Embryonic facial prominence (tissue), 1 donor: ENCODE data around the gene UBE2U.

Experiments used
- DNase-seq: peaks from one replicate; pipeline ENCODE4 v3.0.0-alpha.2; 2016; ENCODE audit errors: extremely low spot score

UBE2U gene

DNA sequence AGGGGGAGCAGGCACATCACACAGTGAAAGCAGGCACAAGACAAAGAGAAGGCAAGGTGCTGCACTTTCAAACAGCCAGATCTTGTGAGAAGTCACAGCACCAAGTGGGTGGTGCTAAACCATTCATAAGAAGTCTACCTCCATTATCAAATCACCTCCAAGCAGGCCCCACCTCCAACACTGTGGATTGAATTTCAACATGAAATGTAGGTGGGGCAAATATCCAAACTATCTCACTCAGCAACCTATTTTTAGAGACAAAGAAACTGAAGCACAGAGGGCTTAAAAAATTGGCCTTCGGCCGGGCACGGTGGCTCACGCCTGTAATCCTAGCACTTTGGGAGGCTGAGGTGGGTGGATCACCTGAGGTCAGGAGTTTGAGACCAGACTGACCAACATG lies 90.4 kb downstream of the UBE2U start:
- DNase-seq, result no peak

DNA sequence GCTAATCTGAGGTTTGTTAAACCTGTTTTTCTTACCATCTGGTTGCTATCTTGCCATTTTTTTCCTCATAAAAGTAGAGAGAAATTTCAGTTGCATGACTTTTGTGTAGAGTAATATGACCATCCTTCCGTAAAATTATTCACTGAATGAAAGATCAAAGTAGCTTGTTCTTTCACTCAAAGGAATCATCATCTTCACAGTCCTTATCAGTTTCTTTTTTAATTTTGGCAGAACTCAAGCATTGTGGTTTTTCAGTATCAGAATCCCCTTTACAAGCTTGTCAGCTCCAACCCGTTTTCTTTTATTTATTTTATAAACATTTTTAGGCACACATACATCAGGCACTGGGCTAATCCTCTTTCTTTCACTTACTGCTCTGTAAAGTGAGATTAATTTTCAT lies 91.7 kb downstream of the UBE2U start:
- no peak for DNase-seq

DNA sequence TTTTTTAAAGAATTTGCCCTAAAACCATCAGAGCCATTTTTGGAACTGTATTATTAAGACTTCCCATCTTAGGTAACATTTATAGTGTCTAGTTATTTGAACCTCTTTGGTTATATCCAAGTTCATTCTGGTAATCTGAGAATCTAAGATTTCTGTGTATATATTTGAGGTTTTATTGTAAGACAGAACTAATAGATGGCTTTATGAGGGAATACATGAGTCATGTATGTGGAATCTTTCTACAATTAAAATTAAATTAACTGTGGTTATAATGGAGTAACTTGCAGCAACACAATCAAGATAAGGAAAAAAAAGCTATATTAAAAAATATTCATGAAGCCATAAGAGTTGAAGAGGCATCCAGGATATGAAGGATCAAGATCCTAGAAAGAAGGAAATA lies 92.1 kb downstream of the UBE2U start:
- no peak for DNase-seq

DNA sequence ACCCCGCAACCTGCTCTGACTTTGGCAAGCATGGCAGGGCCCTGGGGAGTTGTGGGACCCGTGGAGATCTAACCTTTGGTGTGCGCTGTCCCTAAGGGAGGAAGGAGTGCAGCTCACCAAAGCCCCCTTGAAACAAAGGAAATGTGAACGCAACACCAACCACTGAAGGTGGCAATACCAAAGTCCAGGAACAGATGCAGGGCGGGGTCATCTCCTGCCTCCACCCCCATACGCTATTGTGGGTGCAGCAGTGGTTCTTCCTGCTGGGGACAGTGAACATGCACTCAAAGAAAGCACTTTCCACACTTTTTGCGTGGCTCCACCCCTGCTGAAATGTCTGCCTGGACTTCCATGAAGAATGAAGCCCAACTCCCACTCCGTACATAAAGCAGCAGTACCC lies 93.0 kb downstream of the UBE2U start:
- no peak for DNase-seq

DNA sequence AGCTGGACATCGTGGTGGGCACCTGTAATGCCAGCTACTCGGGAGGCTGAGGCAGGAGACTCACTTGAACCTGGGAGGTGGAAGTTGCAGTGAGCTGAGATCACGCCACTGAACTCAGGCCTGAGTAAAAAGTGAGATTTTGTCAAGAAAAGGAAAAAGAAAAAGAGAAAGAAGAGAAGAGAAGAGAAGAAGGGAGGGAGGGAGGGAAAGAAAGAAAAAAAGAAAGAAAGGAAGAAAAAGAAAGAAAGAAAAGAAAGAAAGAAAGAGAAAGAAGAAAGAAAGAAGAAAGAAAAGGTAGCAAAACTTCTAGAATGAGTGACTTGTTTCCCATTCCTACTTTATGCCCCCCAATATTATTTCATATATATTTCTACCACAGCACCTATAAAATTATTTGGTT lies 98.8 kb downstream of the UBE2U start:
- no peak for DNase-seq

DNA sequence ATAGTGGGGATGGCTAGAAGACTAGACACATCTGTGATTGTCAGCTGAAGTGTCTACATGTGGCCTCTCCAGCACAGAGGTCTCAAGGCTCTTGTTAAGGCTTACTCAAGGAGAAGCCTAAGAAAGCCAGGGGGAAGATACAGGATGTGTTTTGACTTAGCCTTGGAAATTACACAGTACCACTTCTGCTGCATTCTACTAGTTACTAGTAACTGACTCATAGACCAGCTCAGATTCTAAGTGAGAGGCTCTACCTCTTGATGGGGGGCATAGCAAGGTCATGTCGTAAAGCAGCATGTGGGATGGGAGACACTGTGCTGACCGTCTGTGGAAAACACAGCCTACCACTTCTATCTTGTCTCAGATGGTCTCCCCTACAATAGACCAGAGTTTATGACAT lies 99.5 kb downstream of the UBE2U start:
- no peak for DNase-seq

DNA sequence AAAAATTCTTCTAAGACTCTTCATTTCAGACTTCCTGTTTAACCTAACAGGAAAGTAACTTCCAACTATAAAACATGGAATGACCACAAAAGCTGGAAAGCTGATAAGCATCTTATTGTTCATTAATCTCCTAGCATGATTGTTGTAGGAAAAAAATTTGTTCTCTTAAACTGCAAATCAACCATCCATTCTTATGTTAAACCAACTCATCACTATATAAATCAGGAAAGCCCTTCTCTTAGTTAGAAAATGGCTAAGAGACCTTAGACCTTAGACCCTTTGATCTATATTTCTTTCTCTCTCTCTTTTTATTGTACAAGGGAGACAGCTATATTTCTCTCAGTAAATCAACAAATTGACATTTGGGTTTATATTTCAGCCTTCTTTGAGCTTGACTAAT lies 101.4 kb downstream of the UBE2U start:
- no peak for DNase-seq

DNA sequence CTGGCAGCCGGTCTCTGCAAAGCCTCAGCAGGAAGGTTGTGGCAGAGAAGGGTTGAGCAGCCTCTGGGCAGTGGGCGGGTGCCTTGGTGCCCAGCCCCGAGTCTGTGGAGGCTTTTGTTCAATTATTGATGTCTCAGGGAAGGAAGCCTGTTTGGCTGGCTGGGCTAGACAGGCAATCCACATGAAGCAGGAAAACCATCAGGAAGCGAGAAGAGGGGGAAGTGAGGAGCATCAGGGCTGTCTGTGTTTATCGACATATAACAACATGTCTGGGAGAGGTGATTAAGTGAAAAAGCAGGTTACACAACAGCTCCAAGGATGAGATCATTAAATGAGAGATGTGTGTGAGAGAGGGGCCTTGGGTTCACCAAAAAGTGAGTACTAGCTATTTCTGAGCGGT lies 105.4 kb downstream of the UBE2U start:
- no peak for DNase-seq

DNA sequence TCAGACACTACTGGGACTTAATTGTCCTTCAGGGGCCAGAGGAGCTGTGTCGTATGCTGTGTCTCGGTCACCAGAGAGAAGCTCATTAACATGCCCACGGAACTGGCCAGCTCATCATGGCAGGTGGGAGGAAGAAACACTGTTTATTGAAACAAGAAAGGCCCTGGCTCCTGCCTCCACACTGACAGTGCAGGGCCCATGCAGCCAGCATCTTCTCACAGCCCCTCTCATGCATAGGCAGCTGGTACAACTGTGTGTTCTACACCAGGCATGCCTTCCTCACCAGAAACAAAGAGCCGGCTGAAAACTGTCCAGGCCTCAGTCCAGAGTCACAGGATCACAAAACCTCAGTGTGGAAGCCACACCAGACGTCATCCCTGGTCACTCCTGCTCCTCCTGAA lies 106.0 kb downstream of the UBE2U start:
- no peak for DNase-seq

DNA sequence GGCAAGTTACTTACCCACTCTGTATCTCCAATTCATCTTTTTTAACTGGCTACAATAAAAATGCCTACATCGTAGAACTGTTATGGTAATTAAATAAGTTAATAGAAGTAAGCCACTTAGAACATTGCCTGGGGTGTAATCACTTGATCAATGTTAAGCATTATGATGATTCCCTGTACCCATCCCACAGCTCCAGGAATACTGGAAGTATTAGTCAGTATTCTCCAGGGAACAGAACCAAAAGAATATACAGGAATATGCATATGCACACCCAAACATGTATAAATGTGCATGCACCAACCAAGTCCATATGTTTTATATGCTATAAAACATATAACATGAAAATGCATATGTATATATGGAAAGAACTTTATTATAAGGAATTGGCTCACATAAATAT lies 107.3 kb downstream of the UBE2U start:
- no peak for DNase-seq

DNA sequence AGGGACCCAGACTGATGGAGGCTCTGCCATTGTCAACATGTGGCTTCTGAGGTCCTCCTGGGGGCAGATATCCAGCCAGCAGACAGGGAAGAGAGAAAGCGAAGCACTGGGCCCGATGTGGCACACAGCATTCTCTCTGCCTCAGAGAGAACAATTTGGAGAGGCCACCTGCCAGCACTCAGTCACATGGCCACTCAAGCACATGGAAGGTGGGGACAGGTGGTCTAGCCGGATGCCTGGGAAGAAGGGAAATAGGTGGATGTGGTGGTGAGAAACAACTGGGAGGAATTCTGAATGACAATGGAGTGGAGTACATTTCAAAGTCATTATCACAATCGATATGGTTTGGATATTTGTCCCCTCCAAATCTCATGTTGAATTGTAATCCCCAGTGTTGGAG lies 109.0 kb downstream of the UBE2U start:
- DNase-seq, result no peak

DNA sequence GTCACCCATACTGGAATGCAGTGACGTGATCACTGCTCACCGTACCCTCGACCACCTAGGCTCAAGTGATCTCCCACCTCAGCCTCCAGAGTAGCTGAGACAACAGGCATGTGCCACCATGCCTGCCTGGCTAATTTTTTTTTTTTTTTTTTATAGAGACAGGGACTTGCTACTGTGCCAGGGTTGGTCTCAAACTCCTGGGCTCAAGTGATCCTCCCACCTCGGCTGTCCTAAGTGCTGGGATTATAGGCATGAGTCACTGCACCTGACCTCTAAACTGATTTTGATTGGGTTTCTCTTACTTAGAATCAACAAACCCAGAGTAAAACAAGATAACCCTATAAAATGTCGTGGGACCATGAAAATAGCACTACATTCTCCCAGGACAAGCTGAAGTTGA lies 112.0 kb downstream of the UBE2U start:
- DNase-seq, result no peak
